ENCODE measurements around the gene WDR75. TPM values are rescaled to one million over a fixed set of nuclear protein-coding genes. Genes with fewer than 3 reads are reported as not detected.

The WDR75 gene
- polyA plus RNA-seq, 3 donors = 3.9 to 20.7 (median 5.8) TPM

DNA sequence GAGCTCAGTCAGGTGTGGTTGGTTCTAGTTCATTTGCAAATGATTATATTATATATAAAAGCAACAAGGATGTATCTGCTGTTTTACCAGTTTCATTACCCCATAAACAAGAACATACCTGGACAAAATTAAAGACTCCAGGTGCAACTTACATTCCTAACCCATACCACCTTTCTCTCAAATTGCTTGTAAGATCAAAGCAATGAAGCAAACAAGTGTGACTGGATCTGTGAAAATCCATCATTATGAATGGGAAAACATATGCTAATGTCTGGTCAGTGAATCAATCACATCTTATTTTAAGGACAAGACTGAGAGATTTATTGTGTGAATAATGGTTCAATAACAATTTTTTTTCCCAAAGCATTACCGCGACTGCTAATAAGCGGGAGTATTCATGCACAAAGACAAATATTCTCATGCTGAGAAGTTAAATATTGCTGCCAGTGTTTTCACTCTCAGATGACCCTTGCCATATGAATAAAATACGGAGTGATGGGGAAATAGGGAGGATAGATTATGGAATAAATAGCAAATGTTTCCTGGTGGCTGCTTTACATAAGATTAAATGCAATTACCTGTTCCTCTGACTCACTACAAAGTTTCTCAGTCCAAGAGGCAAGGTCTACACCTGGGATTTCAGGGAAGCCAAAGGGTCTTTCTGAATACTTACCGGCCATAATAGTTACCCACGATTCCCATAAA is 59.3 kb downstream of the WDR75 start:
- Histone ChIP-seq H2AFZ (ENCODE audit: insufficient read depth, low read depth, low read length, poor library complexity, severe bottlenecking) (no peak overlapping the region), H3K79me2 (ENCODE audit: insufficient read depth, low read length) (no peaks in the 10 kb centered on the region), H3K4me2 (replicated peaks; ENCODE audit: extremely low read depth, low read length, poor library complexity, severe bottlenecking) (peak overlapping the region; percentile 23), H3K36me3 (replicated peaks in 1 of 2; ENCODE audit: control insufficient read depth in 1 of 2, insufficient read depth in 2 of 2, low read length in 2 of 2) (no peaks in the 10 kb centered on the region), H3K9me3 (replicated peaks in 1 of 2; ENCODE audit: control insufficient read depth in 1 of 2, insufficient read depth in 1 of 2, low read length in 2 of 2) (no peaks in the 10 kb centered on the region), H3K27me3 (ENCODE audit: control insufficient read depth in 2 of 2, insufficient read depth in 2 of 2, low read length in 2 of 2) (no peaks in the 10 kb centered on the region), H3K27ac (ENCODE audit: low read depth in 1 of 2, low read length in 2 of 2) (peak overlapping the region in 1 of 2 donors; percentile 10), H3K9ac (ENCODE audit: insufficient read depth, low read length, poor library complexity, severe bottlenecking) (no peak overlapping the region), H3K4me1 (ENCODE audit: control insufficient read depth in 1 of 2, insufficient read depth in 2 of 2, low read length in 2 of 2) (peaks cover 28% of the 10 kb centered on the region in 2 donors), H3K4me3 (replicated peaks in 1 of 3; ENCODE audit: low read depth in 2 of 3, low read length in 3 of 3) (no peak overlapping the region), H4K20me1 (ENCODE audit: insufficient read depth, low read length) (no peaks in the 10 kb centered on the region)
- TF ChIP-seq, protein P1, sequence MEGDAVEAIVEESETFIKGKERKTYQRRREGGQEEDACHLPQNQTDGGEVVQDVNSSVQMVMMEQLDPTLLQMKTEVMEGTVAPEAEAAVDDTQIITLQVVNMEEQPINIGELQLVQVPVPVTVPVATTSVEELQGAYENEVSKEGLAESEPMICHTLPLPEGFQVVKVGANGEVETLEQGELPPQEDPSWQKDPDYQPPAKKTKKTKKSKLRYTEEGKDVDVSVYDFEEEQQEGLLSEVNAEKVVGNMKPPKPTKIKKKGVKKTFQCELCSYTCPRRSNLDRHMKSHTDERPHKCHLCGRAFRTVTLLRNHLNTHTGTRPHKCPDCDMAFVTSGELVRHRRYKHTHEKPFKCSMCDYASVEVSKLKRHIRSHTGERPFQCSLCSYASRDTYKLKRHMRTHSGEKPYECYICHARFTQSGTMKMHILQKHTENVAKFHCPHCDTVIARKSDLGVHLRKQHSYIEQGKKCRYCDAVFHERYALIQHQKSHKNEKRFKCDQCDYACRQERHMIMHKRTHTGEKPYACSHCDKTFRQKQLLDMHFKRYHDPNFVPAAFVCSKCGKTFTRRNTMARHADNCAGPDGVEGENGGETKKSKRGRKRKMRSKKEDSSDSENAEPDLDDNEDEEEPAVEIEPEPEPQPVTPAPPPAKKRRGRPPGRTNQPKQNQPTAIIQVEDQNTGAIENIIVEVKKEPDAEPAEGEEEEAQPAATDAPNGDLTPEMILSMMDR (IDR thresholded peaks at IDR 0.05) = no peak
- Mint-ChIP-seq H3K4me1 (peaks cover 31% of the 10 kb centered on the region), H3K9me3 (peaks cover under 1 to 4% (median 2%) of the 10 kb centered on the region in 7 donors), H3K36me3 (no peaks in the 10 kb centered on the region), H3K4me3 (peak overlapping the region in 1 of 2 donors; percentile 48), H3K27me3 (ENCODE audit: low read depth in 3 of 3) (peaks cover 0 to 2% (median 0%) of the 10 kb centered on the region in 3 donors), H3K27ac (no peak overlapping the region)
- no peak for DNase-seq
- intact Hi-C loops (cut with micrococcal nuclease) = no loop called here
- WGBS (ENCODE audit: insufficient coverage) = no CpG with 5 or more reads among the region's 6 CpGs

DNA sequence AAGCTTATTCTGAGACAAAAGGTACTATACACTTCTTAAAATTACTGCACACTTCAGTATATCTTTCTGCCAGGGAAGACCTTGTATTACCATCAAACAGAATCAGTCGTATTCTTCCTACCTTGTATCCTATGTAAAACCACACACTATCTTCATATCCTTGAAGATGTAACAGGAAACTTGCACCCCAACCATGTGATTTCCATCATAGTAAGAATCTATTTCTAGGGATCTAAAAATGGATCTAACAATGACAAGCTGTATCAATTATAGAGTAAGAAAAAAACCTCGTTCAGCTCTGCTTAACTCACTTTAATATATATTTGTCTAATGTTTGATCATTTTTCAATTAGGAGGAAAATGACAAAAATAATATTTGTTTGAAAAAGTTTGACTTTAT is 60.2 kb downstream of the WDR75 start:
- intact Hi-C loops (cut with micrococcal nuclease) = no loop called here

More for the DNA sequence above, 60.2 kb downstream of the WDR75 start:
- DNase-seq = no peak
- Histone ChIP-seq H3K4me2 (replicated peaks; ENCODE audit: extremely low read depth, low read length, poor library complexity, severe bottlenecking) (no peak overlapping the region), H3K36me3 (replicated peaks in 1 of 2; ENCODE audit: control insufficient read depth in 1 of 2, insufficient read depth in 2 of 2, low read length in 2 of 2) (no peaks in the 10 kb centered on the region), H3K79me2 (ENCODE audit: insufficient read depth, low read length) (no peaks in the 10 kb centered on the region), H3K4me1 (ENCODE audit: control insufficient read depth in 1 of 2, insufficient read depth in 2 of 2, low read length in 2 of 2) (peaks cover 35 to 37% of the 10 kb centered on the region in 2 donors), H3K9ac (ENCODE audit: insufficient read depth, low read length, poor library complexity, severe bottlenecking) (no peak overlapping the region), H3K27ac (ENCODE audit: low read depth in 1 of 2, low read length in 2 of 2) (no peak overlapping the region), H4K20me1 (ENCODE audit: insufficient read depth, low read length) (no peaks in the 10 kb centered on the region), H2AFZ (ENCODE audit: insufficient read depth, low read depth, low read length, poor library complexity, severe bottlenecking) (no peak overlapping the region), H3K27me3 (ENCODE audit: control insufficient read depth in 2 of 2, insufficient read depth in 2 of 2, low read length in 2 of 2) (no peaks in the 10 kb centered on the region), H3K4me3 (replicated peaks in 1 of 3; ENCODE audit: low read depth in 2 of 3, low read length in 3 of 3) (no peak overlapping the region), H3K9me3 (replicated peaks in 1 of 2; ENCODE audit: control insufficient read depth in 1 of 2, insufficient read depth in 1 of 2, low read length in 2 of 2) (no peaks in the 10 kb centered on the region)
- H3K27ac Mint-ChIP-seq = no peak overlapping the region
- no peaks in the 10 kb centered on the region for H3K9me3 Mint-ChIP-seq
- no CpG with 5 or more reads among the region's 2 CpGs for WGBS (ENCODE audit: insufficient coverage)
- H3K4me3 Mint-ChIP-seq = no peak overlapping the region
- TF ChIP-seq, protein P1 (IDR thresholded peaks at IDR 0.05) = no peak
- peaks cover 0 to 2% (median 0%) of the 10 kb centered on the region in 3 donors for H3K27me3 Mint-ChIP-seq (ENCODE audit: low read depth in 3 of 3)
- H3K36me3 Mint-ChIP-seq = no peaks in the 10 kb centered on the region
- H3K4me1 Mint-ChIP-seq = peaks cover 38% of the 10 kb centered on the region

Measured in CD14-positive monocyte (primary cell).